GM19452 (cell line): ENCODE results near the gene IRS4.

ENCODE experiments used
- ATAC-seq: cut with Tn5 transposase; IDR thresholded peaks from one replicate; pipeline ENCODE4 v1.9.1; 2021; ENCODE audit not compliant: unreplicated experiment

Gene IRS4

DNA sequence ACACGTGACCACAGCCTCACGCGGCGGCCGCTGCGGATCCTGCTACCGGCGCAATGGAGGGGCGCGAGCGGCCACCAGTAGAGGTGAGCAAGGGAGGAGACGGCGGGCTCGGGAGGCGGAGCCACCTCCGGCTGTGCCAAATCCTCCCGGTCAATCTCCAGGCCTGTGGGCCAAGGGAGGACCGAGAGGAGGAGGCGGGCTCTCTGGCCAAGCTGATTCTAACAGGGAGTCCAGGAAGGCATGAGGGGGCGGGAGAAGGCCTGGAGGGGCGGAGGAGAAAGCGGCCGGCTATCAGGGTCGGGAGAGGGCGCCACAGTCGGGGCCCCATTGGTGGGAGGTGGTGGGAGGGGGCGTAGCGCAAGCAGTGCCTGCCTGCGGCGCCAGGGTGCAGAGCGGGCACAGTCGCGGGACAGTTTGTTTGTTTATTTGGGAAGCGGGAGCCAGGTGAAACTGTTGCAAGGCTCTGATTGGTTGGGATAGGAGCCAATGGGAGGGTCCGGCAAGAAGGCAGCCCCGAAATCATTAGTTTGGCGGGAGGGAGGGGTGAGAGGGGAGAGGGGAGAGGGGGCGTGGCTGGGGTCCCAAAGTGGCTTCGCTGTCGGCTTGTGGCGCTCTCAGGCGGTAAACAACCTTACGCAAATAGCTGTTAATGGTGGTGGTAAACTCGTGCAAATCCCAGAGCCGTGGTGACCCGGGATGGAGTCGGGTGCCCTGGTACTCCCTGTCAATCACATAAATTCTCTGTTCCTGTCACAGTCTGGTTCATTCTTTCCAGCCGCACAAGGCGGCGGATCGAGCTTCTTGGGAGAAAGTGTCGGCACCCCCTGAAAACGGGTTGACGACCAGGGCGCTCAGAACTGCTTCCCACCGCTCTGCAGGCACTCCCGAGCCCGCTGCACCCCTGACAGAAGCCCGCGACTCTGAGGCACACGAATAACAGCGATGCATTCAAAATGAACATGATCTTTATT, at the start of gene IRS4:
Gene IRS4 (minus strand): TSS at position 55 of the 971 bp plus-strand sequence.
- ATAC-seq = no peak

DNA sequence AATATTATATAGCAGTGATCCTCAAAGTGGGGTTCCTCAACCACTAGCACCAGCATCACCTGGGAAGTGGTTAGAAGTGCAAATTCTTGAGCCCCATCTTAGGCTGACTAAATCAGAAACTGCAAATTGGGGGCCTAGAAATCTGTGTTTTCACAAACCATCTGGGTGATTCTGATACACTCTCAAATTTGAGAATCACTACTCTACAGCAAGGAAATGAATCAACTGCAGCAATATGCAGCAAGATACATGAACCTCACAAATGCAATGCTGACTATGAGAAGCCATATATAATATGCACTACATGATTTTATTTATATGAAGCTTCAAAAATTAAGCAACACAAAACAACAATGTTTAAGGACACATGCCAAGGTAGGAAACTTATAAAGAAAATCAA, 36.2 kb upstream of the IRS4 start:
- no peak for ATAC-seq

DNA sequence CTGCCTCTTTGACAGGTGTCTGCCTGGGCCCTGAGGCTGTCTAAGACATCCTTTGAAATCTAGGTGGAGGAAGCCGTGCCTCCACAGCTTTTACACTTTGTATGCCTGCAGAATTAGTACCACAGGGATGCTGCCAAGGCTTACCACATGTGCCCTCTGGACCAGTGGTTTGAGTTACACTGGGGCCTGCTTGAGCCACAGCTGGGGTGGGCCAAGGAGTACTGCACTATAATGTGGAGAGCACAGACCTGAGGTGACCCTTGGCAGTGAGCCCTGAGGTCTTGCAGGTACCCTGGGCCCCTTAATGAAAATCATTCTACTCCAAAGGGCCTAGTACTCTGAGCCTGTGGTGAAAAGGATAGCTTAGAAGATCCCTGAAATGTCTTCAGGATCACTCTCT, 27.2 kb upstream of the IRS4 start:
- no peak for ATAC-seq

DNA sequence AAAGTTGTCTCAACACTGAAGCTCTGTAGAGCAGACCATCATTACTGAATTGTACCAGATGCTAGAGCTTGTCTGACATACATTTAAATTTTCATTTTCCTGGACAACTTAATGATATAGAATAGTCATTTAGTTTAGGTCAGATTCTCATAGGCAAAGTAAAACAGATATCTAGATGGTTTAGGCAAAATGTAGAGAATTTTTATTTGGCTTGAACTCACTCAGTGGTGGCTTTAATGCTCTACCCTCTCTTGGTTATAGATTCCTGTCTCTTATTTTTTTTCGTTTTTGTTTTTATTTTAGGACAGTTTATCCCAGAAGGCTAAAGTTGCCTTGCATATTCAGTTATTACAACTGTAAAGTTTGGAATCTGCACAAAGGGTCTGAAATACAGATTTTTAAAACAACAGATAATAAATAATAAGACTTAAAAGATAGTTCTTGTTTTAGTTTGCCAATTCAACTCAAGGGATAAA, 4.0 kb upstream of the IRS4 start:
- ATAC-seq = no peak

DNA sequence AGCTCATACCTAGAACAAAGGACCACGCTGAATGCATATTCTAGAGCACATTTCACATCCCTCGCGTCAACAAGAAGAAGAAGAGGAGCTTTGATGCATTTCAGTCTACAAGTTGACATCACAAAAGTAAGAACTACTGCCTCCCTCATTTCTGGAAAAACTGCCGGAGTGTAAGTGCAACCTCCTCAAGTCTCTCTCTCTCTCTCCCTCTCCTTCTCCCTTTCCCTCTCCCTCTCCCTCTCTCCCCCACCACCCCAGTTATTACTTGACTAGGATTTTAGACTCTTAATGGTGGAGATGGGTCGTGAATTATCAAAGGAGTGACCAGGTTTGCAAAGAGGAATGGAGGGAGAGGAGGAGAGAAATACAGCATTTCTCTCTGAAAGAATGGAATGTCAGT, 1.4 kb upstream of the IRS4 start:
- ATAC-seq = no peak

DNA sequence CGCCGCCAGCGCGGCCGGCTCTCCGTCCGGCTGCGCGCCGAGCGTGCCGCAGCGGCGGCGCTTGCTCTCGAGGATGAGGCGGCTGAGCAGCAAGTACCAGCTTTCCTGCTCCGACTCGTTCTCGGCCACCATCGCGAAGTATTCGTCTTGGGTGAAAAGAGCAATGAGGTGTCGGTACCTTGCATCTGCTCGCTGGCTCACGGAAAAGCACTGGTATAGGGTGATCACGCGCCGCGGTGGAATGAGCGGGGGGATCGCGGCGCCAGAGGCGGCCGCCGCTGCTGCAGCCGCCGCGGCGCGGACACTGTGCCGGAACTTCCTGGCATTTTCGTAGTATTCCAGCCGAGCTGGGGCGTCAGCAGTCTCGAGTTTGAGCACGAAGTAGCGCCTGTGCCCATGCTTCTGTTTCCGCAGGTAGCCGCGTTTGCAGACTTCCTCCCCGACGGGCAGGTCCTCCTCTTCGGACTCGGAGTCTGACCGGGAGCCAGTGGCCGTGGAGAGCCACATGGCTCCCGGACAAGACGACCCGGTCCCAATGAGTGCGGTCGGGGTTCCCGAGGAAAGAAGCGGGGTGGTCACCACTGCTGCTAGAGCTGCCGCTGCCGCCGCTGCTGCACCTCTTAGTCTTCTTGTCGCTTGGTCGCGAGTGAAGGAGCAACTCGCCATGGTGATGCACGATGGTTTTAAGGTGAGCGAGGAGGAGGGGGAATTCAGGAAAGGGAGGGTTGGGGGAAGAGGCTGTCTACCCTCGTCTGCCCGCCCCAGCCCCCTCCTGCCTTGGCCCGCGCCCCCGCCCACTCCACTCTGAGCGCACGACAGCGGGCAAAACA, 469 bp downstream of the IRS4 start:
- ATAC-seq = no peak

DNA sequence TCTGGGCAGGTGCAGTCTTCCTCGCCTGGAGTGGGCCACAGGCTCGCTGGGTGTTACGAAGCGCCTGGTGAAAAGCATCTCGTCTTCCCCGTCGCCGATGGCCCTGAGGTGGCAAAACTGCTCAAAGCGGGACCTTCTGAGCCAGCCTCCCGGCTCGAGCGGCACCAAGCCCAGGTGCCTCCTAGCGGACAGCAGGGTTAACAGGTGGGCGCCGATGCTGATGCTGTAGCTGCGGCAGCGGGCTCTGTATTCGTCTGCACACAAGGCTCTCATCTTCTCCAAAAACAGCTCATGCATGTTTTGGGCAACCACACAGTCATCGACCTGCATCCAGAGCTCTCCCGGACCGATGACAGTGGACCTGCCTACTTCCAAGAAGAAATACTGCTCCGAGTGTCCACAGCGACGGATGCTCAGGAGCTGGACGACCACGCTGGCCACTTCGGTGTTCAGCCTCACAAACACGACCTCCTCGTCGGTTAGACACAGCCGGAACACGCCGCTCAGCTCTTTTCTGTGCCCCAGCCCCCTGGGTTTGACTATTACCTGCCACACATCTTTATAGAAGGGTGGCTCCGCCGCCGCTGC, 1.2 kb downstream of the IRS4 start:
- no peak for ATAC-seq

DNA sequence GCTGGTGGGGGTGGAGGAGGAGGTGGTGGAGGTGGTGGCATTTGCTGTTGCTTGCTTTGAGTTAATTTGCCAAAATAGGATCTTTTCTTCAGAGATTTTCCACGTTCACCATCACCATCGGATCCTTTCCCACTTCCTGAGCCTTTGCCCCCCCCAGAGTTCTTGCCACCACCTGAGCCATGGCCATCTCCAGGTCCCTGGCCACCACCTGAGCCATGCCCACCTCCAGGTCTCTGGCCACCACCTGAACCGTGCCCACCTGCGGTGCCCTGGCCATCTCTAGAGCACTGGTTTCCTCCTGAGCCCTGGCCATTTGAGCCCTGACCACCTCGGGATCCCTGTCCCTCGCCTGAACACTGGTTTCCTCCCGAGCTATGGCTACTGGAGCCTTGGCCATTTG, 1.9 kb downstream of the IRS4 start:
- no peak for ATAC-seq

DNA sequence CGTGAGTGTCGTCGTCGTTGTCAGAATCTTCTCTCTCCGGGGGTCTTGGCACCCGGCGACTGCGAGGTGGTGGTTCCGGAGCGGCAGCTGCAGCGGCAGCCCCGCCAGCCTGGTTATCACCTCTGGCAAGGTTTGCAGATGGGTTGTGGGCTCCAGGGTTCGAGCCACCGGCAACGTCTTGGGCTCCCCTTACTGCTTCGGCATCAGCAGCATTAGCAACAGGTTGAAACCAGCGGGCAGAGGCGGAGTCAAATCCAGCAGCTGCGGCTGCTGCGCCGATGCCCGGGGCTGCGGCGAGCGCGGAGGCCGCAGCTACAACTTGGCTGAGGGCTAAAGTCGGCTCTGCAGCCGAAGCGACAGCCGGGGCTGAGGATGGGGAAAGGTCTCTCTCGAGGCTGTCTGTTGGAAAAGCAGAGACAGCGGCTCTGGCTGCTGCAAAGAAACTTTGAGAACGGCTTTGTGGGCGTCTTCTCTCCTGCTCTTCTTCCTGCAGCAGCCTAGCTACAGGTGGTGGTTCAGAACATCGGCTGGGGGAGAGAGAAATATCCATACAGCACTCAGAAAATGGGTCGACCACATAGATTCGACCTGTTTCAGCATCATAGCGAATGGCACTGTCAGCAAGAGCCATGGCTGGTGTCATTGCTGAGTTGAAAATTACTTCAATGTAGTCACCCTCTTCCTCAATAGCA, 3.6 kb downstream of the IRS4 start:
- ATAC-seq = no peak

DNA sequence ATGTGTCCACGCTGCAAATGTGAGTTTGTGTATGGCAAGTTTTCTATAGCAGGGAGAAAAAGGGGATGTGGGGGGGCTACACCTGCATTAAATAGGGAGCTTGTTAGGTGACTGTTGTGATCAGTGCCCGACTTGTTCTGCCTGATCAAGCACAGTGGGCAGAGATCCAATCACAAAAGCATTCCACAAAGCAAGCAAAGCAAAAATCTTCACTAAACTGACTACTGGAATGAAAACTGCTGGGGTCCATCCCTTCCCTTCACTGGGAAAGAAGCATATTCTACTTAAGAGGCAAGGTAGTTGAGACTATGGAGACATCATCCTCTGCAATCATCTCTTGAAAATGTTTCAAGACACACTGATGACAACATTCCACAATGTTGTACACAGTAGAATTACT, 5.2 kb downstream of the IRS4 start:
- ATAC-seq = no peak

DNA sequence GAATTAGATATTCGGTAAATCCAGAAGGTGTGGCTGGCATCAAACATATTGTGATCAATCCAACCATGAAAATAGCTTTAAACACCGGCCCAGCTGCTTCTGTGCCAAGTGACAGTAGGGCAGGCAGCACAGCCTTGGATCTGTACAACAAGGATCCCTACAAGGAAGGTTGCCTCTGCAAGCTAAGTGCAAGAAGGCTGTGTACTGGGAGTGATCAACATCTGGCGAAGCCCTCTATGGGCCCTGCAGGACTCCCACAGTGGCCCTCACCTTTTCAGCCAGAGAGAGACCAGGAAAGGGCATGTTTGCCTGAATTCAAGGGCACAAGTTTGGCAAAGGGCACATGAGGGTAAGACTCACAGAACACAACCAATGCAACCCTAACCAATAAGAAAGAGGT, 9.6 kb downstream of the IRS4 start:
- no peak for ATAC-seq

DNA sequence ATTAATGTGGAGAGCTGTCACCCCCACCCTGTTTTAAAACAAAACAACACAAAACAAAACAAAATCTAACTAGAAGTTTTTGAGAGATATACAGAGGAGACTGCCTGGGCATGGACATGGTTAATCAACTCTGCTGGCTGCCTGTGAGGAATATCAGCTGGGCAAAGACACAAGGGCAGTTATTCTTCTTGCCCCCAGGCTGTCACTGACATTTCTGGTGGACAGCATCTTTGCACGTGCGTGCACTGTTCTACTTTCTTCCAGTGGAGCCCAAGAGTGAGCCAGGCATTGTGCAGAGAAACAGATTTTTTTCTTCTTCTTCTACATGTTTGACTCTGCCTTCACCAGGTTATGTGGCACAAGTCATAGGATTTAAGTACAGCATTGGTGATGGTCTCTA, 13.8 kb downstream of the IRS4 start:
- ATAC-seq = no peak

DNA sequence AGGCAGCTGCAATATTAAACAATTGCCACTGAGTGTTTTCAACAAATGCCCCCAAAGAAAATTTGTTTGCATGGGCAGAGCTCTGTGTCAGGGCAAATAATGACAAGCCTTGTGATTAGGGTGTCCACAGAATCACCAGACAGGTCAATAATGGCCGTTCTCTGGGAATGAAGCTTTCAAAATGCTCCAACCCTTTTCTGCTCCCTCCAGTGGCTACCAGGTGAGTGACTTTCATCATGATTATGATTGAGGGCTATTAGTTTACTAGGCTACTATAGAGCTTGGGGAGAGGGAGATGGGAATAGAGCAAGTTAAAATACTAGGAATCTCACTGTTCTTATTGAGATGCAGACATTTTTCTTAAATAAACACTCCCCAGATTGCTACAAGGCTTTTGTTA, 23.5 kb downstream of the IRS4 start:
- ATAC-seq = no peak

DNA sequence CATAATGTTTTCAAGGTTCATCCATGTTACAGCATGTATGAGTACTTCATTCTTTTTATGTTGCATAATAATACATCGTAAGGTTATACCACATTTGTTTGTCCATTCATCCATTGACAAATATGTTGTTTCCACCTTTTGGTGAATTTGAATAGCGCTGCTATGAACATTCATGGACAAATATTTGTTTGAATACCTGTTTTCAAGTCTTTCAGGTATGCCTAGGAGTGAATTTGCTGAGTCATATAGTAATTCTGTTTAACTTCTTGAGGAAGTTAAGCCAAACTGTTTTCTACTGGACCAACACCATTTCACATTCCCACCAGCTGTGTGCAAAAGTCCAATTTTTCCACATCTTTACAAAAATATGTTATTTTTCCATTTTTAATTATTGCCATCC, 31.5 kb downstream of the IRS4 start:
- ATAC-seq = no peak

DNA sequence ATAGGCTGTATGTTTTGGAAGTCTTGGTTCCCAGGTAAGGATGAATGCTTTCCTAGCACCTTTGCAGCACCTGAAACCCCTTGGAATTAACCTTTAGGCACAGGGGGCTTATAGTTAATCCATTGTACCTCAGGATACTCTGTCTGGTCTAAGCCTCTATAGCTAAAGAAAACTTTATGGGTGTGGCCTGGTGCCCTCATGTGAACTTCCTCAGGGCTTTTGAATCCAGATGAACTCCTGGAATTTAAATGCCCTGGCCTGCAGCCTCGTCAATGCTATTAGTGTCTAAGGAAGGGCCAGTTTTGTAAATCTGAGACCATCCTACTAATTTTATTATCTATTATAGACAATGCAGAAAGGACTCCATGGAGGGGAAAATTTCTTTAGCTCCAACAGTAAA, 33.8 kb downstream of the IRS4 start:
- no peak for ATAC-seq

DNA sequence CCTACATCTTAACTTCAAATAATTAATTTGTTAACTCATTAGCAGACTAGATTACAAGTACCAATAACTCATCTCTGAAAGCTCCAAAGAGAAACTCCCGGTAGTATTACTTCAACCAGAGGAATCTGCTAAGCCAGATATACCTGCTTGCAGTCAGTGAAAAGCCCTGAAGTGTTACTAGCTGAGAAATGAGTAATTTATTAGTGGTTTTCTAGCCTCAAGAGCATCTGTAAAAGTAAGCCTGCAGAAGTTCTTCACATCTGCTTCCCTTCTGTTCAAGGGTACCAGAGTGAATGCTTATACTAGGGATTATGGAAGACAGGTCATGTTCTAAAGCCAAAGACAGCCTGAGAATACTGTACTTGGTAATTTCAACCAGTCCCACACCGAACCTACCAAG, 34.7 kb downstream of the IRS4 start:
- no peak for ATAC-seq

DNA sequence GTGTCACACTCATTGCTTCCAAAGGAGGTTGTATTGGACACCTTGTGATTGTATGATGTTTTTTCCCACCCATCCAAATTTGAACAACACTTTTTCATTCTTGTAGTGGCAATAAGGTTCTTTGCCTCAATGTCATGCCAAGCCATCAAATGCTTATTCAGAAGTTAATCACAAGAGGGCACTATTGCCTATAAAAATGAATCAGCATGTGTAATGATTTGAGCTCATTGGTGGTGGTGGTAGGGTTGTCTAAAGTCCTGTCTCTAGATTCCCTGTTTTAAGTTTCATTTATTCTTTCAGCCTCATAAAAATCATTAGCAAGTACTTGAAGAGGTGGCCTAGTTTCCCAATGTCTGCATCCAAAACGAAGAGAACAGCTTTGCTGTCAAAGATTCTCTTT, 37.0 kb downstream of the IRS4 start:
- no peak for ATAC-seq

DNA sequence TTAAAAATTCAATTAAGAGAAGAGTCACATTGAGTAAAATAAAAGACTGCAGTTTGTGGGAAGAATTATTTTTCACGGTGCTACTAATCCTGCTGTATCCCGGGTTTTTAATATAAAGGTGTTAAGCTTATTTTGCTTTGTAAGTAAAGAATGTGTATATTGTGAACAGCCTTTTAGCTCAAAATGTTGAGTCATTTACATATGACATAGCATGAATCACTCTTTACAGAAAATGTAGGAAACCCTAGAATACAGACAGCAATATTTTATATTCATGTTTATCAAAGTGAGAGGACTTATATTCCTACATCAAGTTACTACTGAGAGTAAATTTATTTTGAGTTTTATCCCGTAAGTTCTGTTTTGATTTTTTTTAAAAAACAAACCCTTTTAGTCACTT, 39.7 kb downstream of the IRS4 start:
- no peak for ATAC-seq
